ENCODE data around the gene GALNT18. TPM values are rescaled to one million over a fixed set of nuclear protein-coding genes. Genes with fewer than 3 reads are reported as not detected.

The GALNT18 gene
- total RNA-seq, 1 experiment from 2014 or later = 1.7 TPM

DNA sequence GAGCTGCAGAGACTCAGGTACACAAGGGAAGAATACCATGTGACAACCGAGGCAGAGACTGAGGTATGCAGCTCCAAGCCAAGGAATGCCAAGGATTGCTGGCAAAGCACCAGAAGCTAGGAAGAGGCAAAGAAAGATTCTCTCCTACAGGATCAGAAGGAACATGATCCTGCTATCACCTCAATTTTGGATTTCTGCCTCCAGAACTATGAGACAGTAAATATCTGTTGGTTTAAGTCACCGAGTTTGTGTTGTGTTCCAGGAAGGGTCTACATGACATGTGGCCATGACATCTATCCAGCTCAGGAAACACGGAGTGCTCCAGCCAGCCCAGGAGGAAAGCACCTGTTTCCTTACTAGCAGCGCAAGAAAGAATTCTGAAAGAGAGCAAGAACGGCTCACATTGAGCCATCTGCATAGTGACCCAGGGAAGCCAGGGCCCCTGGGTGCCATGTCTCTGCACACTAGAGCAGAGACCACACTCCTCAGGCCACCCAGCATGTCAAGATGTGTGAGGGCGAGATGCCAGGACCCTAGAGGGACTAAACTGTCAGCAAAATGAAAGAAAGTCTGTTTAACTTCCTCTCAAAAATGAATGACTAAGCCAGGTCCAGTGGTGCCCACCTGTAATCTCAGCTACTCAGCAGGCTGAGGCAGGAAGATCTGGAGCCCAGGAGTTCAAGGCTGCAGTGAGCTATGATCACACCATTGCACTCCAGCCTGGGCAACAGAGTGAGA is 35.6 kb upstream of the GALNT18 start:
- no peak overlapping the region for H3K18ac ChIP-seq (ENCODE audit: insufficient read length, low read depth, low read length)
- no peak overlapping the region for H3K27ac ChIP-seq (ENCODE audit: insufficient read length, low read depth, low read length)
- H3K14ac ChIP-seq (ENCODE audit: insufficient read depth, low read length) = no peak overlapping the region
- H3K4ac ChIP-seq (ENCODE audit: low read depth, low read length) = no peak overlapping the region
- no peak overlapping the region for H2BK15ac ChIP-seq (ENCODE audit: low read depth, low read length)
- no peak overlapping the region for H4K8ac ChIP-seq (replicated peaks; ENCODE audit: insufficient read length, low read depth, low read length)
- no peaks in the 10 kb centered on the region for H3K27me3 ChIP-seq (ENCODE audit: insufficient read depth, low read length)
- H3K27ac Mint-ChIP-seq = no peak overlapping the region
- H3K27me3 Mint-ChIP-seq (ENCODE audit: low read depth) = peaks cover 6% of the 10 kb centered on the region
- H3K4me1 Mint-ChIP-seq = peaks cover 20 to 23% of the 10 kb centered on the region in 2 experiments
- DNase-seq = no peak
- no peak overlapping the region for H3K9ac ChIP-seq (ENCODE audit: extremely low read depth, insufficient read length, low read length)
- H3K36me3 Mint-ChIP-seq (ENCODE audit: insufficient read depth in 1 of 3, low read depth in 3 of 3) = no peaks in the 10 kb centered on the region
- no peaks in the 10 kb centered on the region for H3K79me1 ChIP-seq (ENCODE audit: insufficient read depth, low read depth, low read length, poor library complexity, severe bottlenecking)
- H3K23me2 ChIP-seq (ENCODE audit: insufficient read length, low read depth, low read length, poor library complexity, severe bottlenecking) = no peaks in the 10 kb centered on the region
- no peak overlapping the region for H2BK120ac ChIP-seq (ENCODE audit: low read depth, low read length, poor library complexity, severe bottlenecking)
- H2AK5ac ChIP-seq (ENCODE audit: insufficient read length, low read length) = no peak overlapping the region
- H2AFZ ChIP-seq (ENCODE audit: low read length) = no peak overlapping the region
- no peak overlapping the region for H3K56ac ChIP-seq (ENCODE audit: insufficient read length, low read depth, low read length)
- H3K4me2 ChIP-seq (ENCODE audit: insufficient read depth, insufficient read length, low read length) = no peak overlapping the region
- no peaks in the 10 kb centered on the region; a peak in 1 of 5 replicates for H3K9me3 Mint-ChIP-seq
- no CpG with 5 or more reads among the region's 6 CpGs for WGBS (ENCODE audit: extremely low coverage, insufficient read length, low lambda C conversion rate)
- H2BK12ac ChIP-seq (ENCODE audit: insufficient read length, low read depth, low read length) = no peak overlapping the region
- no peak overlapping the region for H3K23ac ChIP-seq (ENCODE audit: insufficient read length, low read depth, low read length)
- H2BK5ac ChIP-seq (ENCODE audit: insufficient read length, low read length) = no peak overlapping the region
- H4K91ac ChIP-seq (ENCODE audit: insufficient read length, low read depth, low read length) = no peak overlapping the region
- H3K79me2 ChIP-seq (ENCODE audit: insufficient read depth, low read length) = no peaks in the 10 kb centered on the region
- H3T11ph ChIP-seq (ENCODE audit: low read length) = no peak overlapping the region
- no peaks in the 10 kb centered on the region for H3K9me3 ChIP-seq (ENCODE audit: control insufficient read depth, low read depth, low read length)
- no peak overlapping the region for H2BK20ac ChIP-seq (ENCODE audit: low read depth, low read length, poor library complexity, severe bottlenecking)
- H3K4me3 Mint-ChIP-seq = no peak overlapping the region
- H3K4me1 ChIP-seq (ENCODE audit: insufficient read depth, low read length) = peaks cover 11% of the 10 kb centered on the region; the same call in 1 of the 2 replicates
- no peaks in the 10 kb centered on the region for H4K20me1 ChIP-seq (ENCODE audit: control insufficient read depth, insufficient read depth, insufficient read length)
- H4K5ac ChIP-seq (ENCODE audit: insufficient read length, low read depth, low read length) = no peak overlapping the region
- TF ChIP-seq, protein P1, sequence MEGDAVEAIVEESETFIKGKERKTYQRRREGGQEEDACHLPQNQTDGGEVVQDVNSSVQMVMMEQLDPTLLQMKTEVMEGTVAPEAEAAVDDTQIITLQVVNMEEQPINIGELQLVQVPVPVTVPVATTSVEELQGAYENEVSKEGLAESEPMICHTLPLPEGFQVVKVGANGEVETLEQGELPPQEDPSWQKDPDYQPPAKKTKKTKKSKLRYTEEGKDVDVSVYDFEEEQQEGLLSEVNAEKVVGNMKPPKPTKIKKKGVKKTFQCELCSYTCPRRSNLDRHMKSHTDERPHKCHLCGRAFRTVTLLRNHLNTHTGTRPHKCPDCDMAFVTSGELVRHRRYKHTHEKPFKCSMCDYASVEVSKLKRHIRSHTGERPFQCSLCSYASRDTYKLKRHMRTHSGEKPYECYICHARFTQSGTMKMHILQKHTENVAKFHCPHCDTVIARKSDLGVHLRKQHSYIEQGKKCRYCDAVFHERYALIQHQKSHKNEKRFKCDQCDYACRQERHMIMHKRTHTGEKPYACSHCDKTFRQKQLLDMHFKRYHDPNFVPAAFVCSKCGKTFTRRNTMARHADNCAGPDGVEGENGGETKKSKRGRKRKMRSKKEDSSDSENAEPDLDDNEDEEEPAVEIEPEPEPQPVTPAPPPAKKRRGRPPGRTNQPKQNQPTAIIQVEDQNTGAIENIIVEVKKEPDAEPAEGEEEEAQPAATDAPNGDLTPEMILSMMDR (conservative IDR thresholded peaks at IDR 0.05) = no peak
